Fibroblast of mammary gland (primary cell): Measurements from ENCODE around the gene SLC15A1.

Source experiments
- DNase-seq: peaks from one replicate; pipeline ENCODE4 v3.0.0-alpha.2; 2010; ENCODE audit warnings: low read depth
- H3K4me3 ChIP-seq: 2 replicates; pipeline ENCODE4 v1.5.1; 2011; ENCODE audit warnings: low read depth, mild to moderate bottlenecking, low read length, moderate library complexity; ENCODE audit not compliant: control insufficient read depth
- CTCF ChIP-seq: conservative IDR thresholded peaks from 2 replicates; pipeline ENCODE4 v1.5.1; 2011; ENCODE audit warnings: low read depth, low read length, inconsistent platforms; ENCODE audit not compliant: control insufficient read depth, insufficient read depth

SLC15A1 gene

GRCh38 chr13:98685146-98685545 lies 67.3 kb downstream of the SLC15A1 start:
- no peak for TF ChIP-seq CTCF
- no peak for DNase-seq
- no peak overlapping the region for H3K4me3 ChIP-seq

- H3K4me3 ChIP-seq: no peak overlapping the region
- DNase-seq: no peak
- no peak for TF ChIP-seq CTCF
Observed at GRCh38 chr13:98681049-98681448, 71.4 kb downstream of the SLC15A1 start.

- no peak for TF ChIP-seq CTCF
- DNase-seq: no peak
- no peak overlapping the region for H3K4me3 ChIP-seq
Observed at GRCh38 chr13:98678741-98679140, 73.7 kb downstream of the SLC15A1 start.

GRCh38 chr13:98677398-98677797 lies 75.1 kb downstream of the SLC15A1 start:
- no peak for DNase-seq
- H3K4me3 ChIP-seq: no peak overlapping the region
- no peak for TF ChIP-seq CTCF

GRCh38 chr13:98676239-98676638 lies 76.2 kb downstream of the SLC15A1 start:
- no peak for DNase-seq
- H3K4me3 ChIP-seq: no peak overlapping the region
- no peak for TF ChIP-seq CTCF

GRCh38 chr13:98675837-98676236 lies 76.6 kb downstream of the SLC15A1 start:
- DNase-seq: no peak
- TF ChIP-seq CTCF: no peak
- no peak overlapping the region for H3K4me3 ChIP-seq

- no peak for DNase-seq
- no peak overlapping the region for H3K4me3 ChIP-seq
- no peak for TF ChIP-seq CTCF
Observed at GRCh38 chr13:98675066-98675465, 77.4 kb downstream of the SLC15A1 start.
